ENCODE measurements around the gene SARDH. TPM values are rescaled to one million over a fixed set of nuclear protein-coding genes. Genes with fewer than 3 reads are reported as not detected.
A peak's percentile ranks its signal among the peaks of the same experiment; 100 is the strongest.
"Not testable (repeated sequence)": the region's sequence is repeated elsewhere in the genome, so short reads cannot be mapped to it uniquely, and the experiment has no call there.

SARDH gene
- total RNA-seq, 2 experiments from 2014 or later = 2.3 to 2.7 TPM

DNA sequence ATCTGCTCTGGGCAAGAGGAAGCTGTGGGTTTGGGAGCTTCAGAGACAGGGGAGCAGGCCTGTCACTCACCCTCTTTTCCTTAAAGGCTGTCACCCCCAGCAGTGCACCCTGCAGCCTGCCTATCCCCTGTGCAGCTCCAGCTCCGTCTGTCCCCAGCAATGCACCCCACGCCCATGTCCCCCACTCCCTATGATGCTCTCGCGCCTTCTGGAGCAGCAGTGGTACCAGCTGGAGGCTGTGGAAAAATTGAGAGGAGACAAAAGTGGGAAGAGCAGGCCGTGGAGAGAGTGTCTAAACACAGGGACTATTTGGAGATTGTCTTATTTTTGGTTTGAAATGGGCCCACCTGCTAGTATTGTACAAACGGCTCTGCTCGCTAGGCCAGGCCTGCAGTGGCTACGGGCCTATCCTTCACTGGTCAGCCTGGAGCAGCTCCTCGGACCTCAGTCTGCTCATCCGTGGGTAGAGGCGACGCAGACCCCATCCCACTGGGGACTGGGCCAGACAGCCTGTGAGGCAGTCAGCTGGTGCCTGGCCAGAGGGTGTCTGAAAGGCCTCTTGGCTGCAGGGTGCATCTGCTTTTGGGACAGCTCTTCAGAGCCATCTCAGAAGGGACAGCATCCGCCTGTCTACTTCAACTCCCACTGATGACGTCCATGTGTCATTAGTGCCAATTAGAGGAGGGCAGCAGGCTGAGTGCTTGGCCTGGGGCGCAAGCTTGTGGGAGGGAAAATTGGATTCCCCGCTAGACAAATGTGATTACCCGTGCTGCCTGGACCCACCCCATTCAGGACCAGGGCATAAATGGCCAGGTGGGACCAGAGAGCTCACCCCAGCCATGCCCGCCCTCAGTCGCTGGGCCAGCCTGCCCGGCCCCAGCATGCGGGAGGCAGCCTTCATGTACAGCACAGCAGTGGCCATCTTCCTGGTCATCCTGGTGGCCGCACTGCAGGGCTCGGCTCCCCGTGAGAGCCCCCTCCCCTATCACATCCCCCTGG, 102.3 kb downstream of the SARDH start, which contains the start of gene DBH:
Gene DBH, plus strand, starts transcription at position 831 of the 999 bp plus-strand sequence. Its CDS starts 9 bp downstream, at position 840.
- no peak within 1 kb of the TSS for H3K4me3 Mint-ChIP-seq
- no peaks in the 10 kb centered on the region for H3K36me3 Mint-ChIP-seq
- no peaks in the 10 kb centered on the region for H3K27me3 Mint-ChIP-seq
- H3K9me3 Mint-ChIP-seq = no peaks in the 10 kb centered on the region
- no peak for DNase-seq
- no peak within 1 kb of the TSS for H3K27ac Mint-ChIP-seq
- H3K4me1 Mint-ChIP-seq = no peaks in the 10 kb centered on the region

GRCh38 chr9:133635098-133635497, 103.1 kb downstream of the SARDH start:
- no peak for DNase-seq
- H3K4me3 Mint-ChIP-seq = no peak overlapping the region
- no peaks in the 10 kb centered on the region for H3K9me3 Mint-ChIP-seq
- H3K36me3 Mint-ChIP-seq = no peaks in the 10 kb centered on the region
- H3K27ac Mint-ChIP-seq = no peak overlapping the region
- H3K4me1 Mint-ChIP-seq = no peaks in the 10 kb centered on the region
- H3K27me3 Mint-ChIP-seq = no peaks in the 10 kb centered on the region

GRCh38 chr9:133634081-133634691, 104.0 kb downstream of the SARDH start:
- H3K36me3 Mint-ChIP-seq = no peaks in the 10 kb centered on the region
- H3K4me3 Mint-ChIP-seq = no peak overlapping the region
- no peaks in the 10 kb centered on the region for H3K9me3 Mint-ChIP-seq
- no peaks in the 10 kb centered on the region for H3K27me3 Mint-ChIP-seq
- H3K27ac Mint-ChIP-seq = no peak overlapping the region
- DNase-seq = no peak
- H3K4me1 Mint-ChIP-seq = no peaks in the 10 kb centered on the region

GRCh38 chr9:133633681-133634080, 104.5 kb downstream of the SARDH start:
- Mint-ChIP-seq H3K4me3 (no peak overlapping the region), H3K27me3 (no peaks in the 10 kb centered on the region), H3K27ac (no peak overlapping the region), H3K9me3 (no peaks in the 10 kb centered on the region), H3K4me1 (no peaks in the 10 kb centered on the region), H3K36me3 (no peaks in the 10 kb centered on the region)
- DNase-seq = no peak

- Mint-ChIP-seq H3K27me3 (no peaks in the 10 kb centered on the region), H3K36me3 (no peaks in the 10 kb centered on the region), H3K4me3 (no peak overlapping the region), H3K9me3 (no peaks in the 10 kb centered on the region), H3K27ac (no peak overlapping the region), H3K4me1 (no peaks in the 10 kb centered on the region)
- no peak for DNase-seq
Measured at GRCh38 chr9:133632806-133633680, 105.1 kb downstream of the SARDH start.

DNA sequence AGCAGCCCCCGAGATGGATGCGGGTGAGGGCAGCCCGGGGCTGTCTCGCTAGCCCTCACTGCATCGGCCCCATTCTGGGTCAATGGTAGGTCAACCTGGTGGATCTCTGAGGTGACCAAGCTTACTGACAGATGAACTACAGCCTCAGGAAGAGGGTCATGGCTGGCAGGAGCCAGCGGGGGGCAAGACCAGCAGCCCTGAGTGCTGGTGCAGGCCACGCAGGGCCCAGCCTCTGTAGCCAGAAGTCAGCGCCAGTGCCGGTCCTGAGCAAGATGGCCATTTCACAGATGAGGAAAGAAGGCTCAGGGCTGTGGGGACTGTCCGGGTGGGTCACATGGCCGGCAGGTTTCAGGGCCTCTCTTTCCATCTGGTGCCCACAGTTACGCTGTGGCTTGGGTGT, 107.0 kb downstream of the SARDH start:
- Mint-ChIP-seq H3K27me3 (no peaks in the 10 kb centered on the region), H3K27ac (no peak overlapping the region), H3K4me1 (no peaks in the 10 kb centered on the region), H3K36me3 (no peaks in the 10 kb centered on the region), H3K4me3 (no peak overlapping the region), H3K9me3 (peaks cover 8% of the 10 kb centered on the region)
- DNase-seq = no peak

- no peaks in the 10 kb centered on the region for H3K36me3 Mint-ChIP-seq
- no peak overlapping the region for H3K27ac Mint-ChIP-seq
Measured at GRCh38 chr9:133629221-133630110, 108.7 kb downstream of the SARDH start.

GRCh38 chr9:133628766-133629165, 109.4 kb downstream of the SARDH start:
- Mint-ChIP-seq H3K4me1 (no peaks in the 10 kb centered on the region), H3K27me3 (no peaks in the 10 kb centered on the region), H3K36me3 (no peaks in the 10 kb centered on the region), H3K27ac (no peak overlapping the region), H3K4me3 (no peak overlapping the region), H3K9me3 (peaks cover 10% of the 10 kb centered on the region)
- no peak for DNase-seq

More at GRCh38 chr9:133629221-133630110, 108.7 kb downstream of the SARDH start:
- no peaks in the 10 kb centered on the region for H3K27me3 Mint-ChIP-seq
- H3K9me3 Mint-ChIP-seq = peaks cover 10% of the 10 kb centered on the region
- H3K4me3 Mint-ChIP-seq = no peak overlapping the region
- H3K4me1 Mint-ChIP-seq = no peaks in the 10 kb centered on the region
- no peak for DNase-seq

GRCh38 chr9:133627341-133627740, 110.8 kb downstream of the SARDH start:
- Mint-ChIP-seq H3K4me1 (peaks cover 4% of the 10 kb centered on the region), H3K27ac (no peak overlapping the region), H3K9me3 (peaks cover 10% of the 10 kb centered on the region)

GRCh38 chr9:133626008-133626407, 112.1 kb downstream of the SARDH start:
- not testable (repeated sequence) for H3K27ac Mint-ChIP-seq, H3K4me3 Mint-ChIP-seq, H3K36me3 Mint-ChIP-seq, H3K27me3 Mint-ChIP-seq, DNase-seq
- Mint-ChIP-seq H3K9me3 (peaks cover 13% of the 10 kb centered on the region), H3K4me1 (peaks cover 15% of the 10 kb centered on the region)

More at GRCh38 chr9:133627341-133627740, 110.8 kb downstream of the SARDH start:
- H3K4me3 Mint-ChIP-seq = no peak overlapping the region
- no peaks in the 10 kb centered on the region for H3K27me3 Mint-ChIP-seq
- no peak for DNase-seq
- no peaks in the 10 kb centered on the region for H3K36me3 Mint-ChIP-seq

DNA sequence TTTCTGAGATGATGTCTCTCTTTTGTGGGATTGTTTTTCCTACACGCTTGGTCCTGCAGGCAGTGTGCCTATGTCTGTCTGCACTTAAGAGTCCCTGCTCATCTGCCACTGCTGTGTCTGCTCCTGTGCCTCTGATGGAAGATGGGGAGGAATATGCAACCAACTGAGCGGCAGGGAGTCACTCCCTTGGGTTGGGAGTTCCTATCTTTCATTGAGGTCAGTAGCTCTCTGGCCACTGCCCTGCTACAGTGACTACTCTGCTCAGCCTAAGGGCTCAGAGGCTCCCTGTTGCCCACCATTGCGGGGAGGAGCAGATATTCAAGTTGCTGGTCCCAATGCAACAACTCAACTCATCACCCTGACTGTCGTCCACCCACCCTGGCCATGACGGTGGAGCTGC, 115.6 kb downstream of the SARDH start:
- Mint-ChIP-seq H3K36me3 (peaks cover 6% of the 10 kb centered on the region), H3K4me3 (no peak overlapping the region), H3K9me3 (peaks cover 13% of the 10 kb centered on the region), H3K27me3 (peaks cover 4% of the 10 kb centered on the region), H3K4me1 (peaks cover 34% of the 10 kb centered on the region), H3K27ac (no peak overlapping the region)
- DNase-seq = no peak

GRCh38 chr9:133621725-133622267, 116.4 kb downstream of the SARDH start:
- H3K27me3 Mint-ChIP-seq = peaks cover 4% of the 10 kb centered on the region
- peaks cover 34% of the 10 kb centered on the region for H3K4me1 Mint-ChIP-seq
- no peak overlapping the region for H3K4me3 Mint-ChIP-seq
- peaks cover 11% of the 10 kb centered on the region for H3K9me3 Mint-ChIP-seq
- DNase-seq = no peak
- peaks cover 6% of the 10 kb centered on the region for H3K36me3 Mint-ChIP-seq
- no peak overlapping the region for H3K27ac Mint-ChIP-seq

- peaks cover 34% of the 10 kb centered on the region for H3K4me1 Mint-ChIP-seq
- peaks cover 4% of the 10 kb centered on the region for H3K27me3 Mint-ChIP-seq
- peak; percentile 66 for DNase-seq
- H3K36me3 Mint-ChIP-seq = peaks cover 6% of the 10 kb centered on the region
- no peak overlapping the region for H3K4me3 Mint-ChIP-seq
- H3K27ac Mint-ChIP-seq = no peak overlapping the region
- peaks cover 3% of the 10 kb centered on the region for H3K9me3 Mint-ChIP-seq
Measured at GRCh38 chr9:133619791-133620190, 118.4 kb downstream of the SARDH start.

DNA sequence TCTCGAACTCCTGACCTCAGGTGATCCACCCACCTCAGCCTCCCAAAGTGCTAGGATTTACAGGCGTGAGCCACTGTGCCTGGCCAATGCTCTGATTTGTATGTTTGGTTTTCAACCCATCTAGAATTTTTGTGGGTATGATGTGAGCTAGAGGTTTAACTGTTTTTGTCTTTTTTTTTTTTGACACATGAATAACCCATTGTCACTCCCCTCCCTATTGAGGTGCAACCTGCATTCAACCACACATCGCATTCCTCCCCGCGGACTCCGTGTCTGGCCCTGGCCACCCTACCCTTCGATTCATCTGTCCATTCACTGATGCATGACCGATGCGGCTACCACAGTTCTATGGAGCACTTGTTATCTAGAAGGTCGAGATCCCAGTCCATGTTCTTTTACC, 119.4 kb downstream of the SARDH start:
- DNase-seq = no peak
- Mint-ChIP-seq H3K27me3 (peaks cover 4% of the 10 kb centered on the region), H3K27ac (no peak overlapping the region), H3K4me3 (no peak overlapping the region), H3K9me3 (peaks cover 3% of the 10 kb centered on the region), H3K36me3 (peaks cover 6% of the 10 kb centered on the region), H3K4me1 (peaks cover 34% of the 10 kb centered on the region)

Measured in activated naive CD8-positive, alpha-beta T cell treated with anti-CD3 and anti-CD28 coated beads for 36 hours (primary cell).